NB4 (cell line): ENCODE results near the gene AGAP5.
"Not testable (repeated sequence)": the region's sequence is repeated elsewhere in the genome, so short reads cannot be mapped to it uniquely, and the experiment has no call there.

Experiments
- CTCF ChIP-seq: IDR thresholded peaks from one replicate; pipeline ENCODE4 v1.5.1; 2012; ENCODE audit warnings: low read depth, low read length
- POLR2A ChIP-seq: IDR thresholded peaks from 2 replicates; pipeline ENCODE4 v1.6.1; 2011; ENCODE audit warnings: mild to moderate bottlenecking; ENCODE audit not compliant: insufficient read length; ENCODE audit errors: extremely low read depth

GRCh38 chr10:73698819-73699218 is 910 bp upstream of the AGAP5 start:
- TF ChIP-seq CTCF, POLR2A: not testable (repeated sequence)
